B cell (primary cell): ENCODE data around the gene FAM20C. TPM values are rescaled to one million over a fixed set of nuclear protein-coding genes. Genes with fewer than 3 reads are reported as not detected.

Experiments used
- ATAC-seq: fragments of 200-7000 bp; cut with Tn5 transposase; one replicate; pipeline ENCODE4 v1.10.0; 2021; ENCODE audit warnings: low read depth, mild to moderate bottlenecking, moderate number of reproducible peaks, moderate library complexity
- CTCF ChIA-PET: fragments of 350-600 bp; sonication (Branson Sonifier 250); formaldehyde crosslinking; loops from one replicate; lab custom pipeline; 2021; ENCODE audit warnings: antibody characterized with exemption, inconsistent platforms; lab: Charles Lee
- POLR2A ChIA-PET: fragments of 350-600 bp; sonication (Branson Sonifier 250); formaldehyde crosslinking; loops from one replicate; lab custom pipeline; 2021; ENCODE audit warnings: antibody characterized with exemption; lab: Charles Lee
- DNase-seq: peaks from one replicate; pipeline ENCODE4 v3.0.0; 2013
- H2AFZ ChIP-seq: 2 replicates; pipeline ENCODE4 v1.6.1; 2012; ENCODE audit warnings: mild to moderate bottlenecking, low read depth, low read length; ENCODE audit not compliant: insufficient read depth, poor library complexity, severe bottlenecking
- H3K27ac ChIP-seq, 2 donors: 1 replicate in 1 of 2; 2 replicates in 1 of 2; pipeline ENCODE4 v1.5.1; 2012 to 2013; ENCODE audit warnings: low read length in 2 of 2, mild to moderate bottlenecking in 2 of 2, moderate library complexity in 1 of 2
- H3K27me3 ChIP-seq, 4 experiments: fragments of 200-600 bp in 1 of 4; sonication (generic) in 1 of 4; replicated peaks in 1 of 4; 1 replicate in 2 of 4; 2 replicates in 2 of 4; pipeline versions ENCODE4 v1.6.1 to v1.7.0; 2013 to 2016; ENCODE audit warnings: low read length in 3 of 4, mild to moderate bottlenecking in 2 of 4, mixed read lengths in 1 of 4, moderate library complexity in 1 of 4; ENCODE audit not compliant: insufficient read depth in 4 of 4, control insufficient read depth in 3 of 4; ENCODE audit errors: control extremely low read depth in 1 of 4
- H3K36me3 ChIP-seq, 2 experiments: replicated peaks in 1 of 2; 1 replicate in 1 of 2; 2 replicates in 1 of 2; pipeline versions ENCODE4 v1.6.1 to v1.7.1; 2013; ENCODE audit warnings: low read length in 1 of 2; ENCODE audit not compliant: insufficient read depth in 2 of 2, control insufficient read depth in 1 of 2; ENCODE audit errors: control extremely low read depth in 1 of 2, extremely low read depth in 1 of 2
- H3K4me1 ChIP-seq, 2 donors: fragments of 200-600 bp in 1 of 2; sonication (generic) in 1 of 2; 1 replicate in 1 of 2; 2 replicates in 1 of 2; pipeline versions ENCODE4 v1.5.1 to v1.6.1; 2013 to 2017; ENCODE audit warnings: low read length in 2 of 2; ENCODE audit not compliant: control insufficient read depth in 2 of 2, insufficient read depth in 2 of 2
- H3K4me2 ChIP-seq: replicated peaks from 2 replicates; pipeline ENCODE3; 2012; ENCODE audit warnings: mild to moderate bottlenecking, low read depth, low read length; ENCODE audit not compliant: poor library complexity, severe bottlenecking
- H3K4me3 ChIP-seq, 5 experiments: fragments of 200-600 bp in 1 of 5; sonication (generic) in 1 of 5; 1 replicate in 3 of 5; 2 replicates in 2 of 5; pipeline versions ENCODE4 v1.5.1 to v1.7.0; 2011 to 2016; ENCODE audit warnings: low read length in 4 of 5, mild to moderate bottlenecking in 4 of 5, low read depth in 2 of 5, control low read depth in 1 of 5, moderate library complexity in 1 of 5; ENCODE audit not compliant: insufficient read depth in 1 of 5; ENCODE audit errors: control extremely low read depth in 1 of 5, extremely low read depth in 1 of 5
- H3K79me2 ChIP-seq: fragments of 200-600 bp; sonication (generic); one replicate; pipeline ENCODE4 v1.6.0; 2016; ENCODE audit warnings: low read length; ENCODE audit not compliant: control insufficient read depth, insufficient read depth
- H3K9ac ChIP-seq: fragments of 200-600 bp; sonication (generic); 2 replicates; pipeline ENCODE4 v1.6.1; 2017; ENCODE audit warnings: mild to moderate bottlenecking, low read length, moderate library complexity
- H3K9me3 ChIP-seq, 3 donors: one replicate each; pipeline versions ENCODE4 v1.6.1 to v1.7.1; 2013; ENCODE audit warnings: low read length in 2 of 3; ENCODE audit not compliant: control insufficient read depth in 2 of 3, insufficient read depth in 1 of 3; ENCODE audit errors: control extremely low read depth in 1 of 3
- H4K20me1 ChIP-seq: 2 replicates; pipeline ENCODE4 v1.6.0; 2012; ENCODE audit warnings: mild to moderate bottlenecking, low read length; ENCODE audit not compliant: insufficient read depth, control insufficient read depth, poor library complexity, severe bottlenecking
- H3K27ac Mint-ChIP-seq: one replicate; pipeline ENCODE4 v1.8.0; 2021; ENCODE audit warnings: mixed read lengths
- H3K27me3 Mint-ChIP-seq: one replicate; pipeline ENCODE4 v1.8.0; 2021; ENCODE audit warnings: mixed read lengths
- H3K4me1 Mint-ChIP-seq: one replicate; pipeline ENCODE4 v1.8.0; 2021; ENCODE audit warnings: mixed read lengths
- H3K4me3 Mint-ChIP-seq: one replicate; pipeline ENCODE4 v1.8.0; 2021; ENCODE audit warnings: mixed read lengths
- H3K9me3 Mint-ChIP-seq: one replicate; pipeline ENCODE4 v1.8.0; 2022; ENCODE audit warnings: mixed read lengths; ENCODE audit not compliant: insufficient read depth
- CTCF ChIP-seq: fragments of 200-600 bp; IDR thresholded peaks from one replicate; pipeline ENCODE4 v1.8.0; 2022; ENCODE audit warnings: antibody characterized with exemption, mild to moderate bottlenecking
- EZH2 ChIP-seq: IDR thresholded peaks from 2 replicates; pipeline ENCODE4 v1.6.1; 2012; ENCODE audit warnings: borderline replicate concordance, low read depth, mild to moderate bottlenecking, moderate library complexity, low read length; ENCODE audit not compliant: insufficient read depth, poor library complexity, severe bottlenecking
- WGBS: methylation state at CpG from one replicate; pipeline ENCODE4 v1.1.5; 2013; ENCODE audit warnings: missing lambda C conversion rate; ENCODE audit not compliant: insufficient coverage; 5-methylcytosine and 5-hydroxymethylcytosine counted together
- intact Hi-C: fragments of 100-400 bp; cut with micrococcal nuclease; formaldehyde crosslinking; loops from one replicate; pipeline ENCODE4 v1.10.0; 2022
- polyA plus RNA-seq: library from polyadenylated mRNA; depleted of rRNA; stranded (reverse); fragments of >200 nt; gene quantifications from 2 replicates; pipeline ENCODE4 v1.2.3, GENCODE V29; 2012
- total RNA-seq, 2 donors: library from RNA; stranded (reverse); fragments of 120-200 nt in 1 of 2; gene quantifications; 1 replicate in 1 of 2; 2 replicates in 1 of 2; pipeline versions ENCODE4 v1.2.3 to v1.2.4, GENCODE V29; 2013 to 2022

Gene FAM20C
- total and polyA plus RNA-seq, 2 donors (not counting 1 experiment from before 2014, with no cell fraction given) = 0.54 to 0.81 TPM

- intact Hi-C loops = no loop called here
- 84% methylated on average over 14 of the region's 22 CpGs for WGBS
These were observed 5.3 kb downstream of the FAM20C start for GRCh38 chr7:197413-198335.

More at GRCh38 chr7:197413-198335, 5.3 kb downstream of the FAM20C start:
- no peak overlapping the region for H3K9ac ChIP-seq
- POLR2A ChIA-PET = no interaction called here
- no peaks in the 10 kb centered on the region for H3K79me2 ChIP-seq
- H3K4me2 ChIP-seq = no peak overlapping the region
- ATAC-seq (no peak), DNase-seq (no peak)
- no peaks in the 10 kb centered on the region for H3K9me3 Mint-ChIP-seq
- H3K36me3 ChIP-seq = no peaks in the 10 kb centered on the region
- peaks cover 3% of the 10 kb centered on the region for H3K4me1 Mint-ChIP-seq
- H3K4me3 Mint-ChIP-seq = no peak overlapping the region
- no peak overlapping the region for H3K27ac Mint-ChIP-seq
- CTCF ChIA-PET = no interaction called here
- H3K27ac ChIP-seq = no peak overlapping the region
- peaks cover 28% of the 10 kb centered on the region for H3K27me3 Mint-ChIP-seq
- H3K4me1 ChIP-seq = no peaks in the 10 kb centered on the region
- no peak overlapping the region for H2AFZ ChIP-seq
- peaks cover 0 to 11% (median 2%) of the 10 kb centered on the region in 4 experiments for H3K27me3 ChIP-seq
- H4K20me1 ChIP-seq = no peaks in the 10 kb centered on the region
- H3K4me3 ChIP-seq = no peak overlapping the region
- peaks cover 0 to 5% (median 0%) of the 10 kb centered on the region in 3 donors for H3K9me3 ChIP-seq
- TF ChIP-seq CTCF = no peak
- no peak for TF ChIP-seq EZH2
